Hepatocyte (in vitro differentiated cells): ENCODE results near the gene PURA. TPM values are rescaled to one million over a fixed set of nuclear protein-coding genes. Genes with fewer than 3 reads are reported as not detected.

Experiments used
- DNase-seq: peaks from one replicate; pipeline ENCODE4 v3.0.0-alpha.2; 2016; ENCODE audit warnings: low spot score
- H2AFZ ChIP-seq: fragments of 200-600 bp; sonication (generic); 2 replicates; pipeline ENCODE4 v1.6.0; 2016; ENCODE audit warnings: antibody characterized with exemption, mild to moderate bottlenecking
- H3K27ac ChIP-seq: fragments of 200-600 bp; sonication (generic); 2 replicates; pipeline ENCODE4 v1.5.1; 2016; ENCODE audit warnings: mild to moderate bottlenecking
- H3K27me3 ChIP-seq: fragments of 200-600 bp; sonication (generic); 2 replicates; pipeline ENCODE4 v1.6.1; 2016
- H3K36me3 ChIP-seq: fragments of 200-600 bp; sonication (generic); replicated peaks from 2 replicates; pipeline ENCODE4 v1.5.1; 2016; ENCODE audit warnings: low read depth; ENCODE audit not compliant: insufficient read depth
- H3K4me1 ChIP-seq: fragments of 200-600 bp; sonication (generic); 2 replicates; pipeline ENCODE4 v1.5.1; 2016; ENCODE audit warnings: mild to moderate bottlenecking, moderate library complexity; ENCODE audit not compliant: insufficient read depth
- H3K4me2 ChIP-seq: fragments of 200-600 bp; sonication (generic); 2 replicates; pipeline ENCODE4 v1.6.0; 2016
- H3K4me3 ChIP-seq: fragments of 200-600 bp; sonication (generic); 2 replicates; pipeline ENCODE4 v1.5.1; 2016; ENCODE audit warnings: mild to moderate bottlenecking
- H3K79me2 ChIP-seq: fragments of 200-600 bp; sonication (generic); 2 replicates; pipeline ENCODE4 v1.6.0; 2017; ENCODE audit warnings: mild to moderate bottlenecking
- H3K9me2 ChIP-seq: fragments of 200-600 bp; sonication (generic); replicated peaks from 2 replicates; pipeline ENCODE4 v1.6.0; 2017; ENCODE audit warnings: mild to moderate bottlenecking; ENCODE audit not compliant: insufficient read depth
- H3K9me3 ChIP-seq: fragments of 200-600 bp; sonication (generic); 2 replicates; pipeline ENCODE4 v1.5.1; 2016; ENCODE audit warnings: low read depth, mild to moderate bottlenecking
- H4K20me1 ChIP-seq: fragments of 200-600 bp; sonication (generic); 2 replicates; pipeline ENCODE4 v1.6.0; 2016; ENCODE audit warnings: mild to moderate bottlenecking; ENCODE audit not compliant: insufficient read depth, poor library complexity, severe bottlenecking
- EZH2 ChIP-seq: fragments of 200-600 bp; sonication (generic); IDR thresholded peaks from 2 replicates; pipeline ENCODE4 v1.6.1; 2016; ENCODE audit warnings: antibody characterized with exemption, mild to moderate bottlenecking, borderline replicate concordance
- EZH2phosphoT487 ChIP-seq: fragments of 200-600 bp; sonication (generic); IDR thresholded peaks from one replicate; pipeline ENCODE4 v1.6.1; 2018; ENCODE audit warnings: antibody characterized with exemption, mild to moderate bottlenecking, low read depth, moderate library complexity; ENCODE audit not compliant: unreplicated experiment, severe bottlenecking
- WGBS: methylation state at CpG from one replicate; pipeline ENCODE4 v1.1.6; 2016; ENCODE audit warnings: low lambda C conversion rate; ENCODE audit errors: missing lambda C conversion rate; 5-methylcytosine and 5-hydroxymethylcytosine counted together
- polyA plus RNA-seq: library from polyadenylated mRNA; unstranded; fragments of >200 nt; fragmentation: Nextera tagmentation; extraction: Ambion mirVana; gene quantifications from 2 replicates; pipeline ENCODE4 v1.2.1, GENCODE V29; 2016
- total RNA-seq: library from RNA; depleted of rRNA; stranded (reverse); fragments of >200 nt; gene quantifications from 2 replicates; pipeline ENCODE4 v1.2.3, GENCODE V29; 2014
- TF ChIP-seq, protein P1 (sequence below): fragments of 200-600 bp; sonication (generic); IDR thresholded peaks from 2 replicates; pipeline ENCODE4 v1.5.1; 2016; ENCODE audit warnings: antibody characterized with exemption, mild to moderate bottlenecking; ENCODE audit not compliant: poor library complexity

The PURA gene
- total and polyA plus RNA-seq, 2 experiments from 2014 or later, result 7.4 to 13.8 TPM

- Histone ChIP-seq H3K9me3 (no peaks in the 10 kb centered on the region), H3K27ac (no peak overlapping the region), H4K20me1 (no peaks in the 10 kb centered on the region), H3K4me2 (no peak overlapping the region), H2AFZ (no peak overlapping the region), H3K79me2 (peaks cover 10% of the 10 kb centered on the region), H3K4me1 (no peaks in the 10 kb centered on the region), H3K36me3 (no peaks in the 10 kb centered on the region), H3K4me3 (no peak overlapping the region), H3K9me2 (no peaks in the 10 kb centered on the region), H3K27me3 (no peaks in the 10 kb centered on the region)
- DNase-seq, result no peak
- TF ChIP-seq EZH2phosphoT487 (no peak), EZH2 (no peak)
- TF ChIP-seq, protein P1, sequence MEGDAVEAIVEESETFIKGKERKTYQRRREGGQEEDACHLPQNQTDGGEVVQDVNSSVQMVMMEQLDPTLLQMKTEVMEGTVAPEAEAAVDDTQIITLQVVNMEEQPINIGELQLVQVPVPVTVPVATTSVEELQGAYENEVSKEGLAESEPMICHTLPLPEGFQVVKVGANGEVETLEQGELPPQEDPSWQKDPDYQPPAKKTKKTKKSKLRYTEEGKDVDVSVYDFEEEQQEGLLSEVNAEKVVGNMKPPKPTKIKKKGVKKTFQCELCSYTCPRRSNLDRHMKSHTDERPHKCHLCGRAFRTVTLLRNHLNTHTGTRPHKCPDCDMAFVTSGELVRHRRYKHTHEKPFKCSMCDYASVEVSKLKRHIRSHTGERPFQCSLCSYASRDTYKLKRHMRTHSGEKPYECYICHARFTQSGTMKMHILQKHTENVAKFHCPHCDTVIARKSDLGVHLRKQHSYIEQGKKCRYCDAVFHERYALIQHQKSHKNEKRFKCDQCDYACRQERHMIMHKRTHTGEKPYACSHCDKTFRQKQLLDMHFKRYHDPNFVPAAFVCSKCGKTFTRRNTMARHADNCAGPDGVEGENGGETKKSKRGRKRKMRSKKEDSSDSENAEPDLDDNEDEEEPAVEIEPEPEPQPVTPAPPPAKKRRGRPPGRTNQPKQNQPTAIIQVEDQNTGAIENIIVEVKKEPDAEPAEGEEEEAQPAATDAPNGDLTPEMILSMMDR, result no peak
- 68% methylated on average over 3 of the region's 3 CpGs for WGBS
These were observed 18.1 kb downstream of the PURA start for GRCh38 chr5:140131967-140132409.

- H3K36me3 ChIP-seq, result no peaks in the 10 kb centered on the region
- no peaks in the 10 kb centered on the region for H3K27me3 ChIP-seq
- H3K79me2 ChIP-seq, result peaks cover 5% of the 10 kb centered on the region
- TF ChIP-seq EZH2phosphoT487 (no peak), EZH2 (no peak)
- TF ChIP-seq, protein P1, result no peak
- no peaks in the 10 kb centered on the region for H4K20me1 ChIP-seq
- DNase-seq, result no peak
- no peak overlapping the region for H3K27ac ChIP-seq
- no peaks in the 10 kb centered on the region for H3K4me1 ChIP-seq
- H3K4me2 ChIP-seq, result no peak overlapping the region
- 92% methylated on average over 4 of the region's 4 CpGs for WGBS
- no peak overlapping the region for H3K4me3 ChIP-seq
- no peaks in the 10 kb centered on the region for H3K9me2 ChIP-seq
- H3K9me3 ChIP-seq, result no peaks in the 10 kb centered on the region
- no peak overlapping the region for H2AFZ ChIP-seq
These were observed 19.7 kb downstream of the PURA start for GRCh38 chr5:140133514-140134167.

DNA sequence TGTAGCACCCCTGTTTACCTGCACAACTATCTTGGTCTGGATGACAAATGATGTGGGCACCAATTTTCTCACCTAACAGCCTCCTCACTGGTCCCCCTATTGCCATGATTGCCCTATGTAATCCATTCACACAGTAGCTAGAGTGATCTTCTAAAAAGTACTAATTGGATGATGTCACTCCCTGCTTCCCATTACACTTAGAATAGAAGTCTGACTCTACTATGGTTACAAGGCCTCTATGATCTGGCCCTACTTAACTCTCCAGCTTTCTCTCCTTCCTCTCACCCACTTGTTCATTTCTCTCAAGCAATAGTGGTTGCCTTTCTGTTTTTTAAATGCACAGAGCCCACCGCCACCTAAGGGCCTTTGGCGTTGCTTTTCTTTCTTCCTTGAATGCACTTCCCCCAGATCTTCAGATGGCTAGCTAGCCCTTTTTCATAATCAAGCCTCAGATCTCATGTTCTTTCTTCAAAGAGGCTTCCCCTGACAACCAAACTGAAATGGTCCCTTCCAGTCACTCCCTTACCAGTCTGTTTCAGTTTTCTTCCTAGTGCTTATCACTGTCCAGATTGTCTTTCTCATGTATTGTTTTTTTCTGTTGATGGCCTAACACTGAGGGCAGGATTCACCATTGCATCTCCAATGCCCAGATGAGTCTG lies 20.5 kb downstream of the PURA start:
- 90% methylated on average over 2 of the region's 2 CpGs for WGBS
- H4K20me1 ChIP-seq, result no peaks in the 10 kb centered on the region
- TF ChIP-seq EZH2phosphoT487 (no peak), EZH2 (no peak)
- TF ChIP-seq, protein P1, result no peak

More for the DNA sequence above, 20.5 kb downstream of the PURA start:
- no peaks in the 10 kb centered on the region for H3K9me2 ChIP-seq
- H3K79me2 ChIP-seq, result peaks cover 4% of the 10 kb centered on the region
- no peak overlapping the region for H2AFZ ChIP-seq
- no peaks in the 10 kb centered on the region for H3K4me1 ChIP-seq
- no peaks in the 10 kb centered on the region for H3K36me3 ChIP-seq
- DNase-seq, result no peak
- no peaks in the 10 kb centered on the region for H3K27me3 ChIP-seq
- no peak overlapping the region for H3K4me3 ChIP-seq
- H3K9me3 ChIP-seq, result no peaks in the 10 kb centered on the region
- H3K27ac ChIP-seq, result no peak overlapping the region
- no peak overlapping the region for H3K4me2 ChIP-seq
